Measurements from ENCODE around the gene LMOD3.

Gene LMOD3

GRCh38 chr3:69105320-69105719 lies 17.1 kb downstream of the LMOD3 start:
- Histone ChIP-seq H3K4me3 (ENCODE audit: low read length in 2 of 2) (no peak overlapping the region), H3K36me3 (replicated peaks in 1 of 2; ENCODE audit: control insufficient read depth in 2 of 2, insufficient read depth in 2 of 2, low read length in 2 of 2) (peaks cover 4 to 50% of the 10 kb centered on the region in 2 donors), H4K8ac (ENCODE audit: low read depth, low read length) (no peak overlapping the region), H2BK15ac (ENCODE audit: low read length) (no peak overlapping the region), H2AFZ (ENCODE audit: low read length) (no peak overlapping the region), H3K27me3 (ENCODE audit: control insufficient read depth in 3 of 3, insufficient read depth in 3 of 3, low read depth in 1 of 3, low read length in 3 of 3) (no peaks in the 10 kb centered on the region), H3K18ac (ENCODE audit: low read length) (no peak overlapping the region), H2BK5ac (ENCODE audit: low read length) (no peak overlapping the region), H3K9ac (ENCODE audit: low read depth, low read length, poor library complexity) (no peak overlapping the region), H2AK5ac (ENCODE audit: low read depth, low read length) (no peak overlapping the region), H4K91ac (ENCODE audit: low read depth, low read length, poor library complexity) (no peak overlapping the region), H3K4ac (ENCODE audit: low read length) (no peak overlapping the region), H3K9me3 (replicated peaks in 1 of 2; ENCODE audit: control insufficient read depth in 2 of 2, insufficient read depth in 1 of 2, low read depth in 1 of 2, low read length in 2 of 2) (no peaks in the 10 kb centered on the region), H2BK120ac (ENCODE audit: low read depth, low read length) (no peak overlapping the region), H2BK12ac (ENCODE audit: low read length) (no peak overlapping the region), H3K23ac (ENCODE audit: low read depth, low read length, poor library complexity) (no peak overlapping the region), H3K4me2 (ENCODE audit: insufficient read depth, low read length, poor library complexity, severe bottlenecking) (no peak overlapping the region), H3K4me1 (ENCODE audit: control insufficient read depth in 2 of 2, insufficient read depth in 1 of 2, low read depth in 1 of 2, low read length in 2 of 2) (no peaks in the 10 kb centered on the region), H3K79me1 (ENCODE audit: low read depth, low read length) (no peaks in the 10 kb centered on the region), H3K14ac (ENCODE audit: low read length) (no peak overlapping the region), H3K27ac (replicated peaks; ENCODE audit: low read length) (no peak overlapping the region)
- no peak for DNase-seq (ENCODE audit: low spot score)
- WGBS, 2 donors (ENCODE audit: extremely low coverage in 2 of 2, insufficient read length in 2 of 2, insufficient replicate concordance in 1 of 2), result no CpG with 5 or more reads among the region's 3 CpGs

GRCh38 chr3:69104586-69104985 lies 17.8 kb downstream of the LMOD3 start:
- Histone ChIP-seq H3K4ac (ENCODE audit: low read length) (no peak overlapping the region), H2BK15ac (ENCODE audit: low read length) (no peak overlapping the region), H3K4me3 (ENCODE audit: low read length in 2 of 2) (no peak overlapping the region), H3K9ac (ENCODE audit: low read depth, low read length, poor library complexity) (no peak overlapping the region), H3K79me1 (ENCODE audit: low read depth, low read length) (no peaks in the 10 kb centered on the region), H3K4me2 (ENCODE audit: insufficient read depth, low read length, poor library complexity, severe bottlenecking) (no peak overlapping the region), H3K4me1 (ENCODE audit: control insufficient read depth in 2 of 2, insufficient read depth in 1 of 2, low read depth in 1 of 2, low read length in 2 of 2) (no peaks in the 10 kb centered on the region), H3K23ac (ENCODE audit: low read depth, low read length, poor library complexity) (no peak overlapping the region), H3K27me3 (ENCODE audit: control insufficient read depth in 3 of 3, insufficient read depth in 3 of 3, low read depth in 1 of 3, low read length in 3 of 3) (no peaks in the 10 kb centered on the region), H3K9me3 (replicated peaks in 1 of 2; ENCODE audit: control insufficient read depth in 2 of 2, insufficient read depth in 1 of 2, low read depth in 1 of 2, low read length in 2 of 2) (no peaks in the 10 kb centered on the region), H3K18ac (ENCODE audit: low read length) (no peak overlapping the region), H2AK5ac (ENCODE audit: low read depth, low read length) (no peak overlapping the region), H4K91ac (ENCODE audit: low read depth, low read length, poor library complexity) (no peak overlapping the region), H2BK12ac (ENCODE audit: low read length) (no peak overlapping the region), H2BK5ac (ENCODE audit: low read length) (no peak overlapping the region), H2BK120ac (ENCODE audit: low read depth, low read length) (no peak overlapping the region), H2AFZ (ENCODE audit: low read length) (no peak overlapping the region), H3K27ac (replicated peaks; ENCODE audit: low read length) (no peak overlapping the region), H3K36me3 (replicated peaks in 1 of 2; ENCODE audit: control insufficient read depth in 2 of 2, insufficient read depth in 2 of 2, low read length in 2 of 2) (peaks cover 4 to 50% of the 10 kb centered on the region in 2 donors), H4K8ac (ENCODE audit: low read depth, low read length) (no peak overlapping the region), H3K14ac (ENCODE audit: low read length) (no peak overlapping the region)
- no CpG with 5 or more reads among the region's 8 CpGs for WGBS, 2 donors (ENCODE audit: extremely low coverage in 2 of 2, insufficient read length in 2 of 2, insufficient replicate concordance in 1 of 2)
- DNase-seq (ENCODE audit: low spot score), result no peak

DNA sequence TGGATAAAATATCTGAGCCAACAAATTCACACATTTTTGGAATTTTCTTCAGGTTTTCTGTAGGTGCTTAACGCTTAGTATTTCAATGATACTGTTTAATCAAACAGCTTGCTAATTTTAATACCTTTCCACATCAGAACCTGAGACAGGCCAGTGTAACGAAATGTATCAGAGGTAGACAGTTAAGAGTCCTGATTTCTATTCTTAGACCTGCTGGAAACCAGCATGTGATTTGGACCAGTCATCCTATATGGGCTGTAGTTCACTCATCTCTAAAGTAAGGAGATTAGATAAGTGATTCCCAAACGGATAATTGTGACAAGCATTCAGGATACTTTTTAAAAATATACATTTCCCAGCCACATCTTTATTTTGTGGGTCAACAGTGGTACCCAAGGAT lies 19.3 kb downstream of the LMOD3 start:
- Histone ChIP-seq H2BK12ac (ENCODE audit: low read length) (no peak overlapping the region), H3K23ac (ENCODE audit: low read depth, low read length, poor library complexity) (no peak overlapping the region), H3K79me1 (ENCODE audit: low read depth, low read length) (no peaks in the 10 kb centered on the region), H3K4ac (ENCODE audit: low read length) (no peak overlapping the region), H3K14ac (ENCODE audit: low read length) (no peak overlapping the region), H2AK5ac (ENCODE audit: low read depth, low read length) (no peak overlapping the region), H2BK15ac (ENCODE audit: low read length) (no peak overlapping the region), H3K4me2 (ENCODE audit: insufficient read depth, low read length, poor library complexity, severe bottlenecking) (no peak overlapping the region), H4K8ac (ENCODE audit: low read depth, low read length) (no peak overlapping the region), H3K27me3 (ENCODE audit: control insufficient read depth in 3 of 3, insufficient read depth in 3 of 3, low read depth in 1 of 3, low read length in 3 of 3) (no peaks in the 10 kb centered on the region), H3K9ac (ENCODE audit: low read depth, low read length, poor library complexity) (no peak overlapping the region), H3K27ac (replicated peaks; ENCODE audit: low read length) (no peak overlapping the region), H4K91ac (ENCODE audit: low read depth, low read length, poor library complexity) (no peak overlapping the region), H3K4me1 (ENCODE audit: control insufficient read depth in 2 of 2, insufficient read depth in 1 of 2, low read depth in 1 of 2, low read length in 2 of 2) (no peaks in the 10 kb centered on the region), H2BK5ac (ENCODE audit: low read length) (no peak overlapping the region), H3K9me3 (replicated peaks in 1 of 2; ENCODE audit: control insufficient read depth in 2 of 2, insufficient read depth in 1 of 2, low read depth in 1 of 2, low read length in 2 of 2) (no peaks in the 10 kb centered on the region), H3K36me3 (replicated peaks in 1 of 2; ENCODE audit: control insufficient read depth in 2 of 2, insufficient read depth in 2 of 2, low read length in 2 of 2) (peaks cover 4 to 50% of the 10 kb centered on the region in 2 donors), H3K4me3 (ENCODE audit: low read length in 2 of 2) (no peak overlapping the region), H3K18ac (ENCODE audit: low read length) (no peak overlapping the region), H2AFZ (ENCODE audit: low read length) (no peak overlapping the region), H2BK120ac (ENCODE audit: low read depth, low read length) (no peak overlapping the region)
- no peak for DNase-seq (ENCODE audit: low spot score)
- WGBS, 2 donors (ENCODE audit: extremely low coverage in 2 of 2, insufficient read length in 2 of 2, insufficient replicate concordance in 1 of 2), result no CpG with 5 or more reads among the region's 3 CpGs

DNA sequence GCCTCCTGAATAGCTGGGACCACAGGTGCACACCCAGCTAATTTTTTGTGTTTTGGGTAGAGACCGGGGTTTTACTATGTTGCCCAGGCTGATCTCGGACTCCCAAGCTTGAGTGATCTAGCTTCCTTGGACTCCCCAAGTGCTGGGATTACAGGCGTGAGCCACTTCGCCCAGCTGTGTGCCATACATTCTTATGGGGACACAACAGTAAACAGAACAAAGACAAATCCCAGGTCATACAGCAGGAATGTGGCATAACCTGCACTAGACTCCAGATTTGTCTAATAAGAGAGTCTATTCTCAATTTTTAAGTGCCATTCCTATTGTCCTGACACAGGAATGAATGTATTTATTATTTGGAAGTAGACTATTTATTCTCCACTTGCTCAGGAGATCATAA lies 20.0 kb downstream of the LMOD3 start:
- H3K27ac ChIP-seq (replicated peaks; ENCODE audit: low read length), result no peak overlapping the region

More for the DNA sequence above, 20.0 kb downstream of the LMOD3 start:
- DNase-seq (ENCODE audit: low spot score), result no peak
- H2BK120ac ChIP-seq (ENCODE audit: low read depth, low read length), result no peak overlapping the region
- no peak overlapping the region for H4K91ac ChIP-seq (ENCODE audit: low read depth, low read length, poor library complexity)
- H4K8ac ChIP-seq (ENCODE audit: low read depth, low read length), result no peak overlapping the region
- H2BK15ac ChIP-seq (ENCODE audit: low read length), result no peak overlapping the region
- H3K4me2 ChIP-seq (ENCODE audit: insufficient read depth, low read length, poor library complexity, severe bottlenecking), result no peak overlapping the region
- no peak overlapping the region for H2AK5ac ChIP-seq (ENCODE audit: low read depth, low read length)
- H3K27me3 ChIP-seq (ENCODE audit: control insufficient read depth in 3 of 3, insufficient read depth in 3 of 3, low read depth in 1 of 3, low read length in 3 of 3), result no peaks in the 10 kb centered on the region
- no peak overlapping the region for H3K14ac ChIP-seq (ENCODE audit: low read length)
- H2BK5ac ChIP-seq (ENCODE audit: low read length), result no peak overlapping the region
- no peak overlapping the region for H3K23ac ChIP-seq (ENCODE audit: low read depth, low read length, poor library complexity)
- no CpG with 5 or more reads among the region's 4 CpGs for WGBS, 2 donors (ENCODE audit: extremely low coverage in 2 of 2, insufficient read length in 2 of 2, insufficient replicate concordance in 1 of 2)
- H2AFZ ChIP-seq (ENCODE audit: low read length), result no peak overlapping the region
- no peak overlapping the region for H2BK12ac ChIP-seq (ENCODE audit: low read length)
- H3K79me1 ChIP-seq (ENCODE audit: low read depth, low read length), result no peaks in the 10 kb centered on the region
- no peak overlapping the region for H3K4me3 ChIP-seq (ENCODE audit: low read length in 2 of 2)
- H3K9ac ChIP-seq (ENCODE audit: low read depth, low read length, poor library complexity), result no peak overlapping the region
- no peak overlapping the region for H3K4ac ChIP-seq (ENCODE audit: low read length)
- H3K4me1 ChIP-seq (ENCODE audit: control insufficient read depth in 2 of 2, insufficient read depth in 1 of 2, low read depth in 1 of 2, low read length in 2 of 2), result no peaks in the 10 kb centered on the region
- no peaks in the 10 kb centered on the region for H3K9me3 ChIP-seq (replicated peaks in 1 of 2; ENCODE audit: control insufficient read depth in 2 of 2, insufficient read depth in 1 of 2, low read depth in 1 of 2, low read length in 2 of 2)
- no peak overlapping the region for H3K18ac ChIP-seq (ENCODE audit: low read length)
- H3K36me3 ChIP-seq (replicated peaks in 1 of 2; ENCODE audit: control insufficient read depth in 2 of 2, insufficient read depth in 2 of 2, low read length in 2 of 2), result peaks cover 4 to 50% of the 10 kb centered on the region in 2 donors
